Activated T-cell treated with anti-CD3 and anti-CD28 coated beads for 48 hours (primary cell): ENCODE measurements around the gene CCDC183.

Experiments
- DNase-seq: peaks from one replicate; pipeline ENCODE4 v3.0.0-alpha.2; 2020; ENCODE audit warnings: low read depth

Gene CCDC183

GRCh38 chr9:136849960-136850865, 54.1 kb downstream of the CCDC183 start:
- no peak for DNase-seq

GRCh38 chr9:136850866-136851775, 55.0 kb downstream of the CCDC183 start:
- DNase-seq = no peak

GRCh38 chr9:136851941-136852663, 56.0 kb downstream of the CCDC183 start, which contains the start of gene MAMDC4:
Gene MAMDC4 (plus strand): TSS chr9:136852346. CDS start chr9:136852417, 71 bp downstream.
- DNase-seq = no peak

- DNase-seq = no peak
These were observed 56.8 kb downstream of the CCDC183 start for GRCh38 chr9:136852664-136853595.

GRCh38 chr9:136853596-136854112, 57.5 kb downstream of the CCDC183 start:
- no peak for DNase-seq

- DNase-seq = no peak
These were observed 58.1 kb downstream of the CCDC183 start for GRCh38 chr9:136854113-136854841.

GRCh38 chr9:136854842-136855460, 58.8 kb downstream of the CCDC183 start:
- no peak for DNase-seq

GRCh38 chr9:136855461-136856078, 59.4 kb downstream of the CCDC183 start:
- DNase-seq = no peak

- DNase-seq = no peak
These were observed 59.9 kb downstream of the CCDC183 start for GRCh38 chr9:136856079-136856476.

GRCh38 chr9:136856541-136857141, 60.5 kb downstream of the CCDC183 start:
- no peak for DNase-seq

GRCh38 chr9:136857166-136857565, 61.0 kb downstream of the CCDC183 start:
- no peak for DNase-seq
